DND-41 (cell line): ENCODE measurements around the gene PSMD14.
"Not testable (repeated sequence)": the region's sequence is repeated elsewhere in the genome, so short reads cannot be mapped to it uniquely, and the experiment has no call there.

Experiments used
- EZH2 ChIP-seq: IDR thresholded peaks from 3 replicates; pipeline ENCODE4 v1.6.1; 2012; ENCODE audit warnings: borderline replicate concordance, low read depth, mild to moderate bottlenecking, moderate library complexity, low read length, inconsistent platforms; ENCODE audit not compliant: severe bottlenecking
- TF ChIP-seq, protein P1 (sequence below): IDR thresholded peaks from 2 replicates; pipeline ENCODE4 v1.5.1; 2012; ENCODE audit warnings: borderline replicate concordance, low read length, moderate library complexity, mild to moderate bottlenecking; ENCODE audit not compliant: poor library complexity, severe bottlenecking; ENCODE audit errors: extremely low read depth

- TF ChIP-seq, protein P1, sequence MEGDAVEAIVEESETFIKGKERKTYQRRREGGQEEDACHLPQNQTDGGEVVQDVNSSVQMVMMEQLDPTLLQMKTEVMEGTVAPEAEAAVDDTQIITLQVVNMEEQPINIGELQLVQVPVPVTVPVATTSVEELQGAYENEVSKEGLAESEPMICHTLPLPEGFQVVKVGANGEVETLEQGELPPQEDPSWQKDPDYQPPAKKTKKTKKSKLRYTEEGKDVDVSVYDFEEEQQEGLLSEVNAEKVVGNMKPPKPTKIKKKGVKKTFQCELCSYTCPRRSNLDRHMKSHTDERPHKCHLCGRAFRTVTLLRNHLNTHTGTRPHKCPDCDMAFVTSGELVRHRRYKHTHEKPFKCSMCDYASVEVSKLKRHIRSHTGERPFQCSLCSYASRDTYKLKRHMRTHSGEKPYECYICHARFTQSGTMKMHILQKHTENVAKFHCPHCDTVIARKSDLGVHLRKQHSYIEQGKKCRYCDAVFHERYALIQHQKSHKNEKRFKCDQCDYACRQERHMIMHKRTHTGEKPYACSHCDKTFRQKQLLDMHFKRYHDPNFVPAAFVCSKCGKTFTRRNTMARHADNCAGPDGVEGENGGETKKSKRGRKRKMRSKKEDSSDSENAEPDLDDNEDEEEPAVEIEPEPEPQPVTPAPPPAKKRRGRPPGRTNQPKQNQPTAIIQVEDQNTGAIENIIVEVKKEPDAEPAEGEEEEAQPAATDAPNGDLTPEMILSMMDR: not testable (repeated sequence)
- TF ChIP-seq EZH2: not testable (repeated sequence)
These were observed 52.0 kb downstream of the PSMD14 start for GRCh38 chr2:161360095-161360654.
